Measurements from ENCODE around the gene CMTM5.
"Not testable (repeated sequence)": the region's sequence is repeated elsewhere in the genome, so short reads cannot be mapped to it uniquely, and the experiment has no call there.

The CMTM5 gene

DNA sequence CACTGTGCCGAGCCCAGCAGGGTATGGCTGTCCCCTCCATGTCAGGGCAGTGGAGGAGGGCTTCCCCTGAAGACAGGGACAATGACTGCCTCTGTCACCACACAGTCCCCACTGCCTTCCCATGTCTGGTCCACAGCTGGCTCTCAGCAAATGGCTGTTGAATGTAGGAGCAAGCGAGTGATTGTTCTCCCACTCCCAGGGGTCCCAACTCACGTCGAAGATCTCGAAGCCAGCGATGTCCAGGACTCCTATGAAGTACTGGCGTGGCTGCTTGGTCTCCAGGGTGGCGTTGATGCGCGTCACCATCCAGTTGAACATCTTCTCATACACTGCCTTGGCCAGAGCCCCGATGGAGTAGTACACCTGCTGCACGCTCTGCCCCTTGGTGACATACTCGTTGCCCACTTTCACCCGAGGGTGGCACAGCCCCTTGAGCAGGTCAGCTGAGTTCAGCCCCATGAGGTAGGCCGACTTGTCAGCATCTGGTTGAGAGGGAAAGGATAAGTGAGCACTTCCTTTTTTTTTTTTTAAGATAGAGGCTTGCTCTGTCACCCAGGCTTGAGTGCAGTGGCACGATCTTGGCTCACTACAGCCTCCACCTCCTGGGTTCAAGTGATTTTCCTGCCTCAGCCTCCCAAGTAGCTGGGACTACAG, 23.8 kb downstream of the CMTM5 start:
- DNase-seq = not testable (repeated sequence)

DNA sequence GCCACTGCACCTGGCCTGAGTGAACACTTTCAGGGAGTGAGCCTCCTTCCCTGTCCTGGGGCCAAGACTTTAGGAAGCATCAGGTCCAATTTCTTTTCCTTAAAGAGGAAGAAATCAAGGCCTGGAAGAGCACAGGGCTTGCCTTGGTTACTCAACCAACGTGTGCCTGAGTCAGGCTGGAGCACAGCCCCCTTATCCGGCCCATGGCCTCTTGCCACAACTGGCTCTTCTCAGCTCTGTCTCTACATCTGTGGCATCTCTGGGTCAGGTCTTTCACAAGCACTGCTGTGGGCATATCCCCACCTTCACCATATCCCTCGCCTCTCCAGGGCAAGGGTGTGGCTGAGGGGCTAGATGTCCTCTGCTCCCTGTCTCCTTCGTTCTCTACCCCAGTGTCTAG, 24.4 kb downstream of the CMTM5 start:
- no peak for DNase-seq

DNA sequence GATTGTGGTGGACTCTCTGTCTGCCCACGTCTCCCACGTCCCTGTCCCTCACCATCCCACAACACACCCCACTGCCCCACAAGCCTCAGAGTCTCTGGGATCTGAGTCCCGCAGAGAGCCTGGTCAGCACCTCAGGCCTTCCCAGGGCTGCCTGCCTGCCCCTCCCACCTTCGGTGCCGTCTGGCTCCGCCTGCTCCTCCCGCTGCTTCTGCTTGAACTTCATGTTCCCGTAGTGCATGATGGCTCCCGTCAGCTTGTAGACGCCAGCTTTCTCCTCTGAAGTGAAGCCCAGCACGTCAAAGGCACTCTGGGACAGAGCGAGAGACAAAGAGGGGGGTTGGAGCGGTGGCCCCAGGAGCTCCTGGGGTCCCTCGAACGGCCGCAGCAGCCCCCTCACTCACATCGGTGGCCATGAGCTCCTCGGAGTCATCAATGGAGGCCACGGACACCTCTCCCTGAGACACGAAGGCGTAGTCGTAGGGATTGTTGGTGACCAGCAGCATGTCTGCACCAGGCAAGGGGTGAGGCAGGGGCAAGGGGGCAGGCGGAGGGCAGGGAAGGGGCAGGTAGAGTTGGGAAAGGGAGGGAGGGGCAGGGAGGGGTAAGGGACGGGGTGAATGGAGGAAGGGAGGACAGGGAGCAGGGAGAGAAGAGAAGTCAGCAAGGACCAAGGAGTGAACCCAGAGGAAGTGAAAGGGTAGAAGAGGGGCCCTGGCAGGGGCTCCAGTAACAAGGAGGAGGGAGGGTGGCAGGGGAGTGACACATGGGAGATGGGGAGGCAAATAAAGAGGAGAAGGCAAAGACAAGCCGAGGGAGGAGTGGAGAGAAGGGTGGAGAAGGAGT, 25.7 kb downstream of the CMTM5 start:
- DNase-seq = no peak

DNA sequence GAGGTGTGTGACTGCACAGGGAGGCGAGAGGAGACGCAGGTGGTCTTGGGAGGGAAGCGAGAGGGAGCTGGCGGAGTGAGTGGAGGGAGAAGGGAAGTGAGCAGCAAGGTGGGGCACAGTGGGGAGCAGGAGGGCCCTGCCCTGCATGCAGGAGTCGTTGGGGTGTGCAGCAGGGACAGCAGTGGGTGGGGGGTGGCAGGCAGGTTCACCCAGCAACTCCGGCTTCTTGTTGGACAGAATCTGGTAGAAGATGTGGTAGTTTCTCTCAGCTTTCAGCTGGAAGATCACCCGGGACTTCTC, 26.2 kb downstream of the CMTM5 start:
- DNase-seq = no peak

DNA sequence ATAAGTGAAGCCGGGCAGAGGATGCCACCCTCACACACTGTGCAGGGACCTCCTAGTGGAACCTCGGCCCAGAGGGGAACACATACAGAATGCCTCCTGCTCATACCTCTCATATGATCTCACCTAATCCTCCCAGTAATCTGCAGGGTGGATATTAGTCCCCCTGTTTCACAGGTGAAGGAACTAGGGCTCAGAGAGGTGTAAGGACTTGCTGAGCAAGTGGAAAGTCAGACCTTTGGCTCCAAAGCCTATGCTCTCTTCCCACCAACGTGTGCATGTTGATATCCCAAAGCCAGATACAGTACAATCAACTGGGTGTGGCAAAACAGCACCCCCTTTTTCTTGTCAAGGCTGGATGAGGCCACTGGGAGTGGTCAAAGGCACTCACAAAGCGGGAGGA, 27.1 kb downstream of the CMTM5 start:
- no peak for DNase-seq

DNA sequence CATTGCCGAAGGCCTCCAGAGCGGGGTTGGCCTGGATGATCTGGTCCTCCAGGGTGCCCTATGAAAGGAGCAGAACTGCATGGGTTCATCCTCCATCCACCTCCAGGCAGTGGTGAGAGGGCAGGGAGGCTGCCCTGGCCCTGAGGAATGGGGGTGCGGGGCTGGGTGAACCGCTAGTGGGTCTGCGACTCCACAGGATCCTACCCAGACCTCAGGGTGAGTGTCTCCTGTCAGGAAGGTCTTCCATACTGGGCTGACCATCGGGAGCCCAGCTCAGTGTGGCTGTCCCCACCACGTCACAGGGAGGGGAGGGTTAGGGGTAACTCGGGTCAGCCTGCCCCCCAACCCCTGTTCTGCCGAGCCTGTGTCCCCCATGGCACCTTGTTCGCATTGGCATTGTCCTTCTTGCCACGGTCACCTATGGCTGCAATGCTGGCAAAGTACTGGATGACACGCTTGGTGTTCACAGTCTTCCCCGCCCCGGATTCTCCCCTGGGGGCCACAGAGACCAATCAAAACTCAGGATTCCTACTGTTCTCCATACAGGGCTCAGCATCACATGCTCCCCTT, 27.6 kb downstream of the CMTM5 start:
- DNase-seq = no peak

DNA sequence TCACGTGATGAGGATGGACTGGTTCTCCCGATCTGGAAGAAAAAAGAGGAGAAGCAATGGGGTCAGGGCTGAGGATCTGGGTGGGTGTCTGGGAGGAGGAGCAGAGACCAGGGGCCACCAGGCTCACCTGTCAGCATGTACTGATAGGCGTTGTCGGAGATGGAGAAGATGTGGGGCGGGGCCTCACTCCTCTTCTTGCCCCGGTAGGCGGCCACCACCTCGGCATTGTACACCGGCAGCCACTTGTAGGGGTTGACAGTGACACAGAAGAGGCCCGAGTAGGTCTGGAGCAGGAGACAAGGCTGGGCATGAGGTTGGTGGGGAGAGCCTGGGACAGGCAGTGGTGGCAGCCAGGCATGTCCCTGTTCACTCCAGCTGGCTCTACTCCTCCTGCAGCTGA, 28.2 kb downstream of the CMTM5 start:
- DNase-seq = no peak

DNA sequence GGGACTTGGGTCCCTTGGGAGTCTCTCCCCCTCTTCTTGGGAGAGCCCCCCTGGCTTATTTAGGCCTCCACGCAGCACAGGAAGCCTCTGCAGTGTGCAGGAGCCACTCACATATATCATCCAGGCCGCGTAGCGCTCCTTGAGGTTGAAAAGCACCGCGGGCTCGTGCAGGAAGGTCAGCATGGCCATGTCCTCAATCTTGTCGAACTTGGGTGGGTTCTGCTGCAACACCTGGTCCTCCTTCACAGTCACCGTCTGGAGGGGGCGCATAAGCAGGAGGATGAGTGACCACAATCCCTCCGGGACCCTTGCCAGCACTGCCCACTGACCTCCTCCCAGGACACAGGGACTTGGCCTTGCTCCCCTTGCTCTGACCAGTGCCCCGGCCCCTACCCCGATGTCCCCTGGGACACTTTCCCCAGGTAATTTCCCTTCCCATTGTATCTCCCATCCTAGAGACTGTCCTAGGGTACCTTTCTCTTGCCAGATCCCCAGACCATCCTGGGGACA, 28.7 kb downstream of the CMTM5 start:
- DNase-seq = no peak

DNA sequence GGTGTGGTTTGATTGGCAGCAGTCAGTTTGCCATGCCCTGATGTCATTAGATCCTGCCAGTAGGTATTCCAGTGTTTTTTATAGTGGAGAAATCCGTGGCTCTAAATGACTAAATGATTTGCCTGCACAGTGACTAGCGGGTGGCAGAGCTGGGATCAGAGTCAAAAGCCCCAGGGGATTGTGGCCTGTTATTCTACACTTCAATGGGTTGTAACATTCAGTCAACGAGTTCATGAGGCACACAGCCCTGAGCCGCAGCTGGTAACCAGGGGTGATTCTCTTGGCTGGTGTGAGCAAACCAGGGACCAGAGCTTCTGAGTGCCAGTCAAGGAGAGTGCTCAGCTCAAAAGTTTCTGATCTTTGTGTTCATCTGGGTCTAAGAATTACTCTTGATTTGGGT, 29.4 kb downstream of the CMTM5 start:
- DNase-seq = no peak

DNA sequence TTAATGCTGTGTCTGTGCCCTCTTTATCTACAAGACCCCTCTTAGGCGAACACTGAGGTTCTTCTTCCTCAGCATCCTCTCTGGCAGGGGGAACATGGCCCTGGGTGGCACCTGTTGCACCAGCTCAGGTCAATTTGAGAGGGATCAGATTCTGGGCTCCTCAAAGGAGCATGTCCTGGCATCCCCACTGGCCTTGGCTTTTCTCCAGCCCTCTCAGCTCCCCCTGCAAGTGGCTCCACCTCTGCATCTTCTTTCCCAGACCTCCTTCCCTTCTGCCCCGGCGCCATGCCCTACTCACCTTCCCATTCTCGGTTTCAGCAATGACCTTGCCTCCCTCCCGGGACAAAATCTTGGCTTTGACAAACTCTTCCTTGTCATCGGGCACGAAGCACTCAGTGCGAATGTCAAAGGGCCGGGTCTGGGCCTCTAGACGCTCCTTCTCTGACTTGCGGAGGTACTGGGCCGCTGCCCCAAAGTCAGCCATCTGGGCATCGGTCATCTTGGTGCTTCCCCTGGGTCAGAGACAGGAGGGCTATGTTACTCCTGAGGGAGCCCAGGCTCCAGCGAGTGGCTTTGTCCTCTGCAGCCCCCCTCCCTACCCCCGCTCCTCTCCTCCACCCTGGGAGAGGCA, 30.0 kb downstream of the CMTM5 start:
- DNase-seq = no peak

DNA sequence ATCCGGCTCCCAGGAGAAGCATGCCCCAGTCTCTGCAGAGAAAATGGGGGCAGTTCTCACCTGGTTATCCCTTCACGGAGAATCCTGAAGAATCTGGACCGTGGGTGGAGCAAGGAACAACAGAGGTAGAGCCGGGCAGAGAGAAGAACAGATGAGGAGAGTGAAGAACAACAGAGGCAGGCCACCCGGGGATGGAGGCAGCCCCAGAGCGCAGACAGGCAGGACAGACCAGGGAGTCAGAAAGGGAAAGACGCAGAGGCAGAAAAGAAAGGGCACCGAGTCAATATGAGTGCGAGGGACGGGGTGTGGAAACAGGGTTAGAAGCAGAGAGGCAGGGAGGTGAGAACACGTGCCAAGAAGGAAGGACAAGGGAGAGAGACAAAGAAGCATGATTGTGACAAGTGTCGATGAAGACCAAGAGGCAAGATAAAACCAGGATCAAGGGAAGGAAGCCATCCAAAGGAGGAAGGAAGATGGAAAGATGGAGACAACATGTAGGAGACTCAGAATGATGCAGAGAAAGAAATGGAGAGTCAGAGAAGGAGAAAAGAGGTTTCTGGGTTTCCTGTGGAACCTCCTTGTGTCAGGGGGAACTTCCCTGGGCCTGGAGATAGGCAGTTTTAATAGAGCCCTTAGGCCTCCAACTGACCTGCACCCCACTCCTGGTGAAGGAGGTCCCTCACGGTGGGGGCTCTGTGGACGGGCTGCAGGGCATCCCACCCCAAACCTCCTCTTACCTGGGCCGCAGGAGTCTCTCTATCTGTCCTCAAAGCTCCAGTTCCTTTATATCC, 30.9 kb downstream of the CMTM5 start, which contains the start of gene MYH6:
TSS of gene MYH6 (minus strand) at position 758 of the 791 bp plus-strand sequence. CDS start 1,050 bp downstream, outside the sequence.
- no peak for DNase-seq

DNA sequence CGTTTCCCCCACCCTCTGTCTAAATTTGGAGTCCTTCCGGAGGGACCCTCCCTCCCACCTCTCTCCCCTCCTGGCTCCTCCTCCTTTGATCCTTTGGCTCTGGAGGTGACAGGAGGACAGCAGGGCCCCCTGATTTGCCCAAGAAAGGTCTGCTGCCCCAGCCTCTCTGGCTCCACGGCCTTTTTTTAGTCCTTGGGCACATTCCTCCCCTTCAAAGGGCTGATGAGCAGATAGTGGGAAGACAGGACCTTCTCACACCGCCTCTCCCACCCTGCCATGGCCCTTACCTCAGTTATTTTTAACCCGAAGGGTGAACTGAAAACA, 31.4 kb downstream of the CMTM5 start:
- no peak for DNase-seq

DNA sequence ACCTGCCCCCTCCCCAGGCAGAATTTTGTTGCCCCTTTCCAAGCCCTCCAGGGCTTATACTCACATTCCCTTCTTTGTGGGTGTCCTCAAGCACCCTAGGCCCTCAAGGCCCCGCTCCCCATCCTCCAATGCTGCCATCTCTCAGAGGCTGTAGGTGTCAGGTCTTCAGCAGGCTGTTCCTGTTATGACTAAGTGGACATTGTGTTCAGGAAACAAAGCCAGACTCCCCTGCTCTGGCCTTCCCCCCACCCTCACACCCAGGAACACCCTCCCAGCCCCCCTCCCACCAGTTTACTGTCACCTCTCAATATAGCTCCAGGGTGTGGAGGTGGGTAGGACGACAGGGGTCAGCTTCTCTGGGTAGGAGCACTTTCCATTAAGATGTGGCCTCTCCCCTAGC, 32.6 kb downstream of the CMTM5 start:
- no peak for DNase-seq

DNA sequence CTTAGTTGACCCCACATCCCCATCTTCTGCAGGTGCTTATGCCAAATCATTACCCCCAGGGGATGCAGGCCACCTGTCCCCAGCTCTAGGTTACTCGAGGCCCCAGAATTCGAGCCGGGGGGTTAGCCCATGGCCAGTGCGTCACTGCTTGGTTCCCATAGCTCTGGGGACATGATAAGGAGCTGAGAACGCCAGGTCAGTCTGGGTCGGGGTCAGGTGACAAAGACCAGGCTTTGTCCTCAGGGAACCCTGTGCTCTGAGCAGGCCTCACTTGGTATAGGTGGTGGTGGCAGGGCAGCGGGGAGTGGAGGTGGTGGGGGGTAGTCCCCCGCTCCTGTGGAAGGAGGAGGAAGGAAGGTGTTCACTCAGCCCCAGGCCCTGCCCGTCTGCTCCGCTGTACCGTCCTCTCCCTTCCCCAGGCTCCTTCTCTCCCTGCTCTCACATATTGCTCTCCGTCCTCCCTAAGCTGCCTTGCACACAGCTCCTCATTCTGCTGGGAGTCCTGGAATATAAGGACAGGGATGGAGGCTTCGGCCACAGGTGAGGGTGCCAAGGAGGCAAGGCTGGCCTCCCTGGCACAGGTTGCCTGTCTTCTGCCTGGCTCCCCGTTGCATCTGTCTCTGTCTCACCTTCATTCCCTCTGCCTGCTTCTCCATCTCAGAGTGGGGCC, 33.3 kb downstream of the CMTM5 start:
- no peak for DNase-seq

DNA sequence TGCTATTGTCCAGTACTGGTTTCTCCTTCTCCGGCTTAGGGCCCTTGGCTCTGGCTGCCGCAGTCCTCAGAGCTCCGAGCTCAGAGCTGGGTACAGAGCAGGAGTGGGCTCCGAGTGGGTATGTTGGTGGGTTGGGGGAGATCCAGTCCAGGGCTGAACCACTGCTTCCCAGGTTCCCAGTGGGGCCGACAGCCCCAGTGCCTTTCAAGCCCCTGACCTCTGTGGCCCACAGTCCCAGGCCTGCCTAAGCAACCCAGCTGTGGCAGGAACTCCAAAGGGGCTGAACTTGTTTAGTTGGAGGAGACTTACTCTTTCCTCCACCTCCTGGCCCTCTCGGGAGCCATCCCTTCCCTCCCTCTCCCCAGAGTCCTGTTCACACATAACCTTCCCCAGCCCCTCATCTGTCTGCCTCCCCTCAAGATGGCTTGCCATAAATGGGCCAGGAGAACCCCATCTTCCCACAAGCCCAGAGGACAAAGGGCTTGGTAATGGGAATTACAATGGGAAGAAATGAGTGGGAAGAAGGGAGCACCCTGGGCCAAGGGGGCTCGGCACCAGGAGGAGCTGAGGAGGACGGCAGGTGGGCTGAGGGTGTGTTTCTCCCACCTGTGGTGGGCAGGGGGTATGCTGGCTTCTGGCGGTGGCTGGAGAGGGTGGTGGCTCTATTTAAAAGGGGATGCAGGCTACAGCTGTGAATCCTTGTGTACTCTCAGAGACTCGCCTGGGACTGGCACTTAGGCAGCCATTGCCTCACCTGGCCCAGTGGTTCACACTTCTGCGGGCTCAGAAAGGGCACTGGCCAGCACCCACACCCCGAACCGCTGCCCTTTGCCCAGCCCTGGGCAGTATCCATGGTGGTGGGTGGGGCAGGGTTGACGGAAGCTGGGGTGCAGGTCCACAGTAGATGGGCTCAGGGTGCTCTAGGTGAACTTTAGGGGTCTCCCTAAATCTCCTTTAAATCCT, 35.0 kb downstream of the CMTM5 start:
- DNase-seq = no peak

DNA sequence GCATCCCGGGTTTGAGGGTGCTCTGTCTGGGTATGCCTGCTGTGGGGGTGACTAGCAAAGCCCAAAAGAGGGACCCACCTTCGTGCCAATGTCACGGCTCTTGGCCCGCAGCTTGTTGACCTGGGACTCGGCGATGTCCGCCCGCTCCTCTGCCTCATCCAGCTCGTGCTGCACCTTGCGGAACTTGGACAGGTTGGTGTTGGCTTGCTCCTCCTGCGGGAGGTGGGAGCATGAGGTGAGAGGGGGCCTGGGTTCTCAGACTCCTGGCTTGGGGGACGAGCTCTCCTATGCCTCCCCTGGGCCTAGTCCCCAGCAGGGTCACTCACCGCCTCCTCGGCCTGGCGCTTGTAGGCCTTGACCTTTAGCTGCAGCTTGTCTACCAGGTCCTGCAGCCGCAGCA, 36.8 kb downstream of the CMTM5 start:
- no peak for DNase-seq

DNA sequence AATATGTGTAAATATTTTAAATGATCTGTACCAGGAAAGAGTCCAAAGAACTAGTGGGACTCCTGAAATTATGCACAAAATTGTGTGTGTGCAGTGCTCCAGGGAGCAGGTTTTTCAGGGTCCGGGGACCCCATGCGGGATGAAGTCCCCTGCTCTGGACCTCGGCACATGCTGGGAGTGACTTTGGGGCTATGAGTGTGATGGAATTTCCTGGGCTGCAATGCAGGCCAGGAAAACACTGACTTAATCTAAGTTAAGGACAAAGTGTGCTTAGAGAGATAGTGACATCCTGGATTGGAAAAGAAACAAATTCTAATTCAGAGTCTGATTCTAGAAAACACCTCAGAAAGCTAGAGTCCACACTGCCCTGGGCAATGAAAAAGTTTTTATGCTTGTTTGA, 37.4 kb downstream of the CMTM5 start:
- no peak for DNase-seq

DNA sequence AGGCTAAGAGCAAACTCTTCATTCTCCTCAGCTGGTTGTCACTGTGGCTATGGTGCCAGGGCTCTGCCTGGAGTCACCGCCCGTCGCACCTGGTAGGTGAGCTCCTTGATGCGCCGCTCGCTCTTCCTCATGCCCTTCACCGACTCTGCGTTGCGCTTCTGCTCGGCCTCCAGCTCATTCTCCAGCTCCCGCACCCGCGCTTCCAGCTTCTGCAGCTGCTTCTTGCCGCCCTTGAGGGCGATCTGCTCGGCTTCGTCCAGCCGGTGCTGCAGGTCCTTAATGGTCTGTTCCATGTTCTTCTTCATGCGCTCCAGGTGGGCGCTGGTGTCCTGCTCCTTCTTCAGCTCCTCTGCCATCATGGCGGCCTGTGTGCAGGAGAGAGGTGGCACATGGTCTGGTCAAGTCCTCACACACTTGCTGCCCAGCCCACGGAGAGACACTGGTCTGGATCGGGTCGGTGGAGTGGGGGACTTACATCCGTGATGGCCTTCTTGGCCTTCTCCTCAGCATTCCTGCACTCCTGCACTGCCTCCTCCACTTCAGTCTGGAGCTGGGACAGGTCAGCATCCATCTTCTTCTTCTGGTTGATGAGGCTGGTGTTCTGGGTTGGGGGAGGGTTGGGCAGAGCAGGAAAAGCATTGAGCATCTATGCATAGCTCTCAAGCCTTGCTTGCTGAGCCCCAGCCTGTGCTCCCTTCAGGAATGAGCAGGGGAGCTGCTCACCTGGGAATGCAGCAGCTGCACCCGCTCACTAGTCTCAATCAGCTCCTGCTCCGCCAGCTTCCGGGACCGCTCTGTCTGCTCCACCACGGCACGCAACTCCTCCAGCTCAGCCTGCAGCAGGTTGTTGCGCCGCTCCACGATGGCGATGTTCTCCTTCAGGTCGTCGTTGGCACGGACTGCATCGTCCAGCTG, 38.3 kb downstream of the CMTM5 start:
- no peak for DNase-seq

DNA sequence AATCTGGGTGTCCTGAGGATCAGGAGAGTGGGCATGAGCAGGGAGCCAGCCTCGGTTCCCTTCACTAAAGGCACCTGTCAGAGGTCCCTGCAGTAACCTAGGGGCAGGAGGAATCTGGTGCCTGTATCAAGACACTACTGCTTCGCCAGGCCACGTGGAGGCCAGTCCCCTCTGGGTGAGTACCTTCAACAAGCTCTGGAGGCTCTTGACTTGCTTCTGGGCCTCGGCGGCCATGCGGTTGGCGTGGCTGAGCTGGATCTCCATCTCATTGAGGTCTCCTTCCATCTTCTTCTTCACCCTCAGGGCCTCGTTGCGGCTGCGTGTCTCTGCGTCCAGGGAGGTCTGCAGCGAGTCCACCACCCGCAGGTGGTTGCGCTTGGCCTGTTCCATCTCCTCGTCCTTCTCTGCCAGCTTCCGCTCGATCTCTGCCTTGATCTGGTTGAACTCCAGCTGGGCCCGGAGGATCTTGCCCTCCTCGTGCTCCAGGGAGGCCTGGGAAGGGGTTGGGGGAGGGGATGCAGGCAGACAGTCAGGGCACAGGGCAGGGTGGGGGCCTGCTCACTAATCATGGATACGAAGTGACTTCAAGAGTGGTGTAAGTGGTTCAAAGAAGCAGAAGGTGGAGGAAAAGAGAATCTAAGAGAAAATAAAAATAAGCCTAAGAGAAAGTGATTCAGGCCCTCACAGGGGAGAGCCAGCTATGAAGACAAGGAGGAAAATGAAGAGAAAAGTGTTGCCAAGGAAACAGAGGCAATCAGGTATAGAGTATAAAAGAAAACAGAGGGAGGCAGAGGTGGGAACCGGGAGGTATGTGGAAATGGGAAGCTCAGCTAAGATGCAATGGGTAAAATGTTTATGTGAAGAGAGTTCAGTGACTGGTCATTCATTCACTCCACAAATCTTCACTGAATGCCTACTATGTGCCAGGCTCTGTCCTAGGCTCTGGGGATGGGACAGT, 39.3 kb downstream of the CMTM5 start:
- DNase-seq = no peak
